NCI-H1048 (cell line): ENCODE data around the gene FOXG1.

Experiments used
- DNase-seq: peaks from one replicate; lab custom pipeline; 2025; lab: John Stamatoyannopoulos, UW

The FOXG1 gene

DNA sequence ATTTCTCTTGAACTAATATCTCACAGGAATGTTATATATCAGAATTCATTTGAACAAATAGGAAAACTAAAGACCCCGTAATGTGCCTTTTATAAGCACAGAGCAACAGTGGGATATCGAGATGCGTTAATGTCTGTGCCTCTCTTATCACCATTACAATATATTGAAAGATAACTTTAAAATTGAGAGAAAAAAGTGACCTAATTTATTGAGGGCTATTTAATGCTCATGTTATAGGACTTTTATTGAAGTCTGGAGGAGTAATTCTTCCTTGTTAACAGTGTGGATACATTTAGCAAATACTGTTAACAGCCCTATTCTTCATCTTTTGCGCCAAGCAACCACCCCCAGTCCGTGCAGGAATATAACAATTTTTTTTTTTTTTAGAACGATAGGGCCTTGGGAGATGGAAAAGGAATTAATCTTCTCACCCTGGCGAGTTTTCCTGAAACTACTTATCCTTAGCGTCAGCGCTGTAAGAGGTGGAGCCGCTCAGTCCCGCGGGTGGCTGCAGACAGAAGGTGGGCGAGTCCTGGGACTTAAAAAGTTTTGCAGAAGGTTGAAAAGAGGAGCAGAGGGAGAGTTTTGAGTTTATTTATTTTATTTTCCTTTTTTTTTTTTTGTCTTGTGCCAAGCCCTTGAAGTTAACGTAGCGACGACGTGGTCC lies 11.0 kb downstream of the FOXG1 start:
- DNase-seq: no peak

DNA sequence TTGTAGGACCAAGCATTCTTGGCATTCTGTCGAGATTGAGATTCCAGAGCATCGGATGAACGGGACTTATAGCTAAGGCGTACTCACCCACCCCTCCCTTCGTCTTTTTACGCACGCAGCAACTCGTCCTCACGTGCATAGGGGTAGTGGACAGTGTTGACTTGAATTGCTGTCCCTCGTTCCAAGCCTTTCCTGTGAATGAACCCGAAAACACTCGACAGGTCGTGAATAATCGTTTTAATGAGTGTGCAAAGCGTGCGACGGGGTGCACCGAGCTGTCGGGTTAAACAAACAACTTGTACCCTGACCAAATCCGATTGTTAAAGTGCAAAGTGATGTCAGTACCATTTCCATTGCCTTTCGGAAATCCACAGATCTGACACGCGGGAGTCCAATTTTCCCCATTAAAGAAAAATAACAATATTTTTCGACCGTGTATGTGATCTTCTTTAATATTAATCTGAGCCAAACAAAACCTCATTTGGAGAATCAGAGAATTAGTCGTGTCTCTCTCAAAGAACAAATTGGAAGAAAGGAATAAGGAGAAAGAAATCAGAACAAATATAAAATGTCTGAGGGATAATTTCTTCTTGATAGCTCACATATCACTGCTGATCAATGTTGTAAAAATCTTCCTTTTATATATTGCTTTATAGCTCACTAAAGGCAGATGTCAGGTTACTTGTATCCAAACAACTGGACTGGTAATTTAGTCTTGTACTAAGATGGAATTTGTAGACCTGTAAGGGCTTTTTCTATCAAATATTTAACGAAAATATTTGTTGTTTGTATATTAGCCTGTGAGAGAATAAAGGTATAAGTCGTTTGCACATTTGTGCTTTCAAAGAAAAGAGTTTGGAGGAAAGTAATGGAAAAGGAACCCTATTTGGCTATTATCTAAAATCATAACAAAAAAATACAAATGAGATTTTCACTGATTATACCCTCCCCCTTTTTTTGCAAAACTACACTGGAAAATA lies 11.8 kb downstream of the FOXG1 start:
- DNase-seq: no peak

DNA sequence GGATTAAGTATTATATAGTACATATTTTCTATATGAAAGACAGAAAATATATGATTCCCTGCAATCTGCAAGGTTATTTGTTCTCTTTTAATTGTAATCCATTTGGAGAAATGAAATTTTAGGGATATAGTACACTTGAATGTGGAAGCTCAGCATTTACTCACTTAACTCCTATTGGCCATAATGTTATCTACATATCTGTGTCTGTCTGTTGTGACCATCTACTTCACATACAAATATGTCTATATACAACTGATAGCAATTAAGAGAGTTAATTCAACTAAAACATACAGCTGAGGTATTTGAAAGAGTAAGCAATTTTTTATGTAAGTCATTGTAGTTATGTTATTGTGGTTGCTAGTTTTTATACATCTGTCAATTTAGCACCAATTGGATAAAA lies 12.9 kb downstream of the FOXG1 start:
- DNase-seq: no peak

DNA sequence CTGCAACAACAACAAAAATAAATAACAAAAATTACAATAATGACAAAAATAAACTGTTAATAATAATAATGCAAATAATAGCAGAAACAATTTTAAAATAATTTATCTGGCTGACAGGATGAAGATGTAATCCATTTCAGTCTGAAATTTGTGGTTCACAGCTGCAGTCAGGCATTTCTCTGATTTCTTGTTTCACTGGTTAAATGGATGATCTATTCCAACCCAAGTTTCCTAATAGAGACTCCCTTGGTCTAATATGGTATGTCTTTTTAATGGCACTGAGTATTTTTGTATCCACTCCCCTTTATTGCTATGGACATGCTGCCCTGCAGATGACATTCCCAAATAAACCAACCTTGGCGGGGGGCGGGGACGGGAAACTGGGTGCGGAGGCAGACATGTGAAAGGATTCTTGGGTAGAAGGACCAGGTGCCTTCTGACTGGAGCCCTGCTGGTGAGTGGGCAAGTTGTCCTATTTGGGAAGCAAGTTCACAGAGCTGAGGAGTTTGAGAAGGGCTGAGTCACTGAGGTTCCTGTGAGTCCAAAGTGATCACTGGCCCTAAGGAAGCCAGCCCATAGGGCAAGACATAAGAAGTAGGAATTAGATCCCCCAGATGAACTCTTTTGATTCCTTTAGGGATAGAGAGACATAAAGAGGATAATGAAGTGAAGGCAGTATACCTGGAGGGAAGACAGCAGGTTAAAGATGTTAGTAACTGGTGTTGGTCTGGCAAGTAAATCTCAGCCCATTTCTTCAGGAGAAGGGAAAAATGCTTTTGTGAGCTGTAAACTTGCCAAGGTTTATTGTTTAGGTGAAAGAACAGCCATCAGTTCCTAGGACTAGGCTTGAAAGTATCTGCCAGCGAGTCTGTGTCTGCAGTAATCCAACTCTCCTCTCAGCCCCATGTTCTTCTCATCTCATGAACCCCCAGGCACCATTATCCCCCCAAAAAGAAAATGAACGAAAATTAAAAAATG lies 14.5 kb downstream of the FOXG1 start:
- DNase-seq: no peak

DNA sequence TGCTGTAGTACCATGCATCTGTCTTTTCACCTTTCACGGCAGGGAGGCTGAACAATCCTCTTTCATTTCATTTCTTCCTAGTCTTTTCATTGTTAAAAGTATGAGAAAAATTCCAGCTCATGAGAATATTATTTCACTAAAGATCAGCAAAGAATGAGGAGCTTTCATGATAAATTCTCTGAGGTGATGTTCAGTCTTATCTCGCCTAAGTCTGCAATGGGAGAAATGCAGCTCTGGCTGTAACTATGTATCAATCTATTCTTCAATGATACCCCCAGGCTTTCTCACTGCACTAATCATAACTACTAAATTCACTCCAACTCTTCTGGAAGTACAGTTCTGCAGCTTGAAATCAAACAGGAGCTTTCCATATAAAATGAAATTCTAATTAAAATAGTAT lies 15.7 kb downstream of the FOXG1 start:
- no peak for DNase-seq

DNA sequence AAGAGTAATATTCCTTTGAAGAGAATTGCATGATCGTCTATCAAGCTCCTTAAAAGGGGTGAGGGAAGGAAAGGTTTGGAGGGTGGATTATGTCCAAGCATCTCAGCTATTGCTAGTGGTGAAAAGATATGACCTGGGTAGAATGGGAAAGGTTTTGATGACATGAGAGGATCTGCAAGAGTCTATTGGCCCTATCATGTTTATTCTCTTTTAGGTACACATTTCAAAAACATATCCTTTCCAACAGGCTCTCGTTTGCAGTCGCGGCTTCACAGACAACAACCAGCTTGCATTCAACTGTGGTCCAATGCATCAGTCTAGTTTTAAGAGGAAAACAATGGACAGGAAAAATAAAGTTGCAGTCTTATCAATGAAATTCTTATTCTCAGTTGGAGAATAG lies 17.1 kb downstream of the FOXG1 start:
- DNase-seq: no peak

DNA sequence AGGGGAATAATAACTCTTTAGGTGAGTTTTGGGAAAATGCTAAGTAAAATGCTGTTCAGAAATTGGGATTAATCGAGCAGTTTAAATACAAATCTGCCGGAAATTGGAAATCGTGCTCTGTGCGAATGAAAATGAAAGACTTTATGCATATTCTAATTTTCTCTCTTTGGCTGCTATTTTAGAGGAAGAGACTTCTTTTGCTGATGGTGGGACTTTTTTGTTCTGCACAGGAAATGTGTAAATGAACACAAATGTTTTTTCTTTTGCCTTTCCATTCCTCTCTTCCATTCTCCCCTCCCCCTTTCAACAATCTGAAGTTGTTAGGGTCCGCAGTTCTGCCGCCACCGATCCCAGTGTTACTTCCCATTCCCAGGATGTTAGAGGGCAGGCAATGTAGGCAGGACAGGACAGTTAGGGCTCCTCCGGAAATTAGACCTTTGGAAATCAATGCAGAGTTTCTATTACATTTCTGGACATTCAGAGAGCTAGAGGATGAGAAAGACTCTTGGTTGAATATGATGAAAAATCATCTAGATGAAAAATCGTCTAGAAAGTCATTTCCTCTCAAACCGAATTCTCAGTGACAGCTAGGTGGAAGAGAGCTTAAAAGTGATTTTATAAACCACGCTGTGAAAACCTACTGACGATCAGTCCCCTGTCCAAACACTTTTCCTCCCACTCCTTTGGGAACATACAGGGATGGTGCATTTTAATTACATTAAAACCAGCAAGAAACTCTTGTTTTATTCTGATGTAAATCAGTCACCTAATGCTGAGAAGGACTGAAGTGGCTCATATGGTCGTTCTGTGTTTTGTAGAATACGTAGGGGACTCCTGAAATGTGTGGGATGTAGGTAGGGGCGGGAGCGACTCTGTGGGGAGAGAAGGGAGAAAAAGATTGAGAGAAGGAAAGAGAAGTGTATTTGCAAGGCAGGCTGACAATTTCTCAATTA lies 17.8 kb downstream of the FOXG1 start:
- DNase-seq: no peak

DNA sequence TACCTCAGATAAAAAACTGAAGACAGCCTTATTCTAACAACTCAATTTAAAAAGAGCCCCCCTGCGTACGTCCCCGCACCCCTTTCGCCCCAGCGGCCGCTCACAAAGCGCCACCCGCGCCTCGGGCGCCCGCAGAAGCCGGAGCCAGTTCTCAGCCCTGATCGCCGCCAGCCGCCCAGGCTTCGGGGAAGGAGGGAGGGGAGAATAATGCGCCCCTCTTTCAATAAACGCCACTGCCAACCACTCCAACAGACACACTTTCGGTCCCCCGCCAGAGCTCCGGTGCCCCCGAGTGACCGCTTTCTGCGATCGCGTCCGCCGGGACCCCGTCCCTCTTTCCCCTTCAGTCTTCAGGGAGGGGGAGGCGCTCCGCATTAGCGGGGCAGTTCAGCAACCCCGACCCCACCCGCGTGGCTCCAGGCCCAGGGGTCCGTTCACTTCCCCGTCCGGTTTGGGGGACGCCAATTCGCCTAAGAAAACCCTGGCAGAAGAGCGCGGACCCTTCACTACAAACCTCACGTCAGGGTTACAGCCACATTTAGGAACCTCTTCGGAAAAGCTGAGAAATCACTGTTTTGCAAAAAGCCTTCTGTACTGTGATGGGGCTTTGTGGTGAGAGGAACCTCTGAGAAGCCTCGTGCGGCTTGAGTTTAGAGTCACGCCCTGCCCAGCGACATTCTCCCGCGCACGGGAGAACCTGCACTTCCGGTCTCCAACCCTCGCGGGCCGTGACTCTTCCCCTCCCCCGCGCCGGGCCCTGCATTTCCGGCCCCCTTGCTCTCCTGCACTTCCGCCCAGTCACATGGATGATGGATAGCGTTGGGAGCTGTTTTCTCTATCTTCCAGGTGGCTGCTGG lies 18.7 kb downstream of the FOXG1 start:
- DNase-seq: no peak

DNA sequence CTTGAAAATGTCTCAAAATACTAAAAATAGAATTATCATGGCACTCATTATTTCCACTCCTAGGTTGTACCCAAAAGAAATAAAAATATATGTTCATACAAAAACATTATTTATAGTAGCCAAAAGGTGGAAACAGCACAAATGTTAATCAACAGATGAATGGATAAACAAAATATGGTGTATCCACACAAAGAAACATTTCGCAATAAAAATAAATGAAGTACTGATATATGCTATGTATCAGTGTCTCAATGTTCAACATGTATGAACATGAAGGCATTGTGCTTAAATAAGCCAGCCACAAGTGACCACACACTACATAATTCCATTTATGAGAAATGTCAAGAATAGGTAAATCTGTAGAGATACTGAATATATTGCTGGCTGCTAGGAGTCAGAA lies 40.9 kb downstream of the FOXG1 start:
- DNase-seq: no peak

DNA sequence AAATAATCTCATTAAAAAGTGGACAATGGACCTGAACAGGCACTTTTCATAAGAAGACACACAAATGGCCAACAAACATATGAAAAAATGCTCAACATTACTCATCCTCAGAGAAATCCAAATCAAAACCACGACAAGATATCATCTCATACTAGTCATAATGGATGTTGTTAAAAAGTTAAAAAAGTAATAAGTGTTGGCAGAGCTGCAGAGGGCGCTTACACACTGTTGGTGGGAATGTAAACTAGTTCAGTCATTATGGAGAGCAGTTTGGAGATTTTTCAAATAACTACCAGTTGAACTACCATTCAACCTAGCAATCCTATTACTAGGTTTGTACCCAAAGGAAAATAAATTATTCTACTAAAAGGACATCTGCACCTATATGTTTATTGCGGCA lies 47.2 kb downstream of the FOXG1 start:
- no peak for DNase-seq
